Measurements from ENCODE around the gene NCF1.
"Not testable (repeated sequence)": the region's sequence is repeated elsewhere in the genome, so short reads cannot be mapped to it uniquely, and the experiment has no call there.

The NCF1 gene

GRCh38 chr7:74773760-74774750, at the start of gene NCF1:
TSS of gene NCF1 (plus strand) at chr7:74774011. CDS start at chr7:74774032, 21 bp downstream.
- not testable (repeated sequence) for DNase-seq

- no peak for DNase-seq
Measured at GRCh38 chr7:74725840-74726239, 48.0 kb upstream of the NCF1 start.

GRCh38 chr7:74726309-74727101, 47.3 kb upstream of the NCF1 start:
- DNase-seq, result no peak

GRCh38 chr7:74728686-74729085, 45.1 kb upstream of the NCF1 start:
- not testable (repeated sequence) for DNase-seq

GRCh38 chr7:74730186-74730585, 43.6 kb upstream of the NCF1 start:
- not testable (repeated sequence) for DNase-seq

- DNase-seq, result not testable (repeated sequence)
Measured at GRCh38 chr7:74739974-74740703, 33.7 kb upstream of the NCF1 start.

GRCh38 chr7:74743936-74744557, 29.8 kb upstream of the NCF1 start:
- DNase-seq, result not testable (repeated sequence)

- DNase-seq, result not testable (repeated sequence)
Measured at GRCh38 chr7:74753921-74754482, 19.8 kb upstream of the NCF1 start.

- DNase-seq, result not testable (repeated sequence)
Measured at GRCh38 chr7:74756673-74757072, 17.1 kb upstream of the NCF1 start.

GRCh38 chr7:74758268-74758667, 15.5 kb upstream of the NCF1 start:
- not testable (repeated sequence) for DNase-seq

GRCh38 chr7:74758982-74759381, 14.8 kb upstream of the NCF1 start:
- not testable (repeated sequence) for DNase-seq

GRCh38 chr7:74765205-74765918, 8.4 kb upstream of the NCF1 start:
- DNase-seq, result not testable (repeated sequence)

GRCh38 chr7:74766509-74766908, 7.3 kb upstream of the NCF1 start:
- not testable (repeated sequence) for DNase-seq

- not testable (repeated sequence) for DNase-seq
Measured at GRCh38 chr7:74766991-74767390, 6.8 kb upstream of the NCF1 start.

- not testable (repeated sequence) for DNase-seq
Measured at GRCh38 chr7:74770062-74770461, 3.7 kb upstream of the NCF1 start.

GRCh38 chr7:74772093-74772492, 1.7 kb upstream of the NCF1 start:
- DNase-seq, result not testable (repeated sequence)

- DNase-seq, result not testable (repeated sequence)
Measured at GRCh38 chr7:74775111-74775510, 1.3 kb downstream of the NCF1 start.

- not testable (repeated sequence) for DNase-seq
Measured at GRCh38 chr7:74779053-74779452, 5.2 kb downstream of the NCF1 start.

- not testable (repeated sequence) for DNase-seq
Measured at GRCh38 chr7:74781746-74782145, 7.9 kb downstream of the NCF1 start.

GRCh38 chr7:74783595-74783994, 9.8 kb downstream of the NCF1 start:
- DNase-seq, result not testable (repeated sequence)

Data from stimulated activated CD4-positive, alpha-beta T cell treated with anti-CD3 and anti-CD28 coated beads, Interleukin-15, amount 100 ng/mL, for 24 hours (primary cell).